HG02885 (cell line): Measurements from ENCODE around the gene RAB12.
"Not testable (repeated sequence)": the region's sequence is repeated elsewhere in the genome, so short reads cannot be mapped to it uniquely, and the experiment has no call there.

ENCODE experiments used
- ATAC-seq: cut with Tn5 transposase; IDR thresholded peaks from one replicate; pipeline ENCODE4 v1.9.1; 2021; ENCODE audit warnings: mild to moderate bottlenecking; ENCODE audit not compliant: unreplicated experiment, poor library complexity

The RAB12 gene

DNA sequence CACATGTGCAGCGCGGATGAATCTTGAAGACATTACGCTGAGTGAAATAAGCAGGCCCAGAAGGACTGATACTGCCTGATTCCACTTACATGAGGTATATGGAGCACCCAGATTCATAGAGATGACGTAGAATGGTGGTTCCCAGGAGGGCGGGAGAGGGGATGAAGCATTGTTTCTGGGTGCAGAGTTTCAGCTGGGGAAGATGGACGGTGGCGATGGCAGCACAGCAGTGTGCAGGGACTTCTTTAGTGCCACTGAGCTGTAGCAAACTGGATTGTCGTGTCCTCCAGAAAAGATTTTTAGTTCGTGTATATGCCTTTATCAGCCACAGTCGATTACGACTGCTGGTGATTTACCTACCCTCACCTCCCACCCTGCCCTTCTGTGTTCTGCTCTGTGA, 30.5 kb downstream of the RAB12 start:
- no peak for ATAC-seq

DNA sequence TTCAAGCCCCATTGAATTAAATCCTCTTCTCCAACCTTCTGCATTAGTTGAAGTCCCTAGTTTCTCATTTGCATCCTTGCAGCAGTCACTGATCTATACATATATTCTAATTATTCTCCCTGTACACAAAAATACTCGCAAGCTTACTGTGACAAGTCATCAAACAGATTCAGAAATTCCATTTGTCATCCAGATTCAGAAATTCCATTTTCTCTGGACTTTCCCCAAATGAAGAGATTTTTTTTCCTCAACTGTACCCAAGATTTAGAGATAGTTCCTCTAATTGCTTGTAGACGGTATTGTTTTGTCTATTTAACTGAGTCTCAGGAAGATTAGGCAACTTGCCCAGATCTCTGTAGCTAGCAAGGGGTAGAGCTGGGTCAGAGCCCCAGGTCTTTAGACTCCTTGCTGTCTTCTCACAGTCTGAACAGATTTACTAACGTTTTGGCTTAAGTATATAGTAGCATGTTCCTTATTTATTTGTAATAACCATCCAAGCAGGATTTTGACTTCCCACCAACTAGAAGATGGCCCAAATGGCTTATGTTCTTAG, 34.2 kb downstream of the RAB12 start:
- no peak for ATAC-seq

DNA sequence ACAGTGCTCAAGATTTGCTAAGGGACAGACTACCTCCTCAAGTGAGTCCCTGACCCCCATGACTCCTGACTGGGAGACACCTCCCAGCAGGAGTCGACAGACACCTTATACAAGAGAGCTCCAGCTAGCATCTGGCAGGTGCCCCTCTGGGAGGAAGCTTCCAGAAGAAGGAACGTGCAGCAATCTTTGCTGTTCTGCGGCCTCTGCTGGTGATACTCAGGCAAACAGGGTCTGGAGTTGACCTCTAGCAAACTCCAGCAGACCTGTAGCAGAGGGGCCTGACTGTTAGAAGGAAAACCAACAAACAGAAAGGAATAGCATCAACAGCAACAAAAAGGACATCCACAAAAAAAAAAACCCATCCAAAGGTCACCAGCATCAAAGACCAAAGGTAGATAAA, 38.1 kb downstream of the RAB12 start:
- ATAC-seq = not testable (repeated sequence)

- ATAC-seq = not testable (repeated sequence)
Observed at GRCh38 chr18:8651478-8652261, 42.4 kb downstream of the RAB12 start.

- no peak for ATAC-seq
Observed at GRCh38 chr18:8654503-8655451, 45.5 kb downstream of the RAB12 start.

DNA sequence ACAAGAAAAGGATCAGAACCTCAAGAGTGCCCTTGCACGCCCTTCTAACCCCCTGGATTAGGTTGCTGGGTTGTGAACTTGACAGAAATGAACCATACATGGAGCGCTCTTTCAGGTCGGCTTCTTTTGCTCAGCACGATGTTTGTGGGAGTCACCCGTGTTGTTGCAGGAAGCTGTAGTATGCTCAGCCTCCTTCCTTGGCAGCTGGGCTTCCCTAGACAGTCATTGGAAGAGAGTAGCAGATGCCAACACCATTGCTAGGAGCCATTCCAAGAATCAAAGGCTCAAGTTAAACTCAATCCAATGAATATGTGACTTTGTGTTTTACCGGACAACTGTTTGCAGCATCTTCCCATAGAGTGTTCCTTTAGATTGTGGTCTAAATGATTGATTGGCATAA, 47.0 kb downstream of the RAB12 start:
- ATAC-seq = no peak

DNA sequence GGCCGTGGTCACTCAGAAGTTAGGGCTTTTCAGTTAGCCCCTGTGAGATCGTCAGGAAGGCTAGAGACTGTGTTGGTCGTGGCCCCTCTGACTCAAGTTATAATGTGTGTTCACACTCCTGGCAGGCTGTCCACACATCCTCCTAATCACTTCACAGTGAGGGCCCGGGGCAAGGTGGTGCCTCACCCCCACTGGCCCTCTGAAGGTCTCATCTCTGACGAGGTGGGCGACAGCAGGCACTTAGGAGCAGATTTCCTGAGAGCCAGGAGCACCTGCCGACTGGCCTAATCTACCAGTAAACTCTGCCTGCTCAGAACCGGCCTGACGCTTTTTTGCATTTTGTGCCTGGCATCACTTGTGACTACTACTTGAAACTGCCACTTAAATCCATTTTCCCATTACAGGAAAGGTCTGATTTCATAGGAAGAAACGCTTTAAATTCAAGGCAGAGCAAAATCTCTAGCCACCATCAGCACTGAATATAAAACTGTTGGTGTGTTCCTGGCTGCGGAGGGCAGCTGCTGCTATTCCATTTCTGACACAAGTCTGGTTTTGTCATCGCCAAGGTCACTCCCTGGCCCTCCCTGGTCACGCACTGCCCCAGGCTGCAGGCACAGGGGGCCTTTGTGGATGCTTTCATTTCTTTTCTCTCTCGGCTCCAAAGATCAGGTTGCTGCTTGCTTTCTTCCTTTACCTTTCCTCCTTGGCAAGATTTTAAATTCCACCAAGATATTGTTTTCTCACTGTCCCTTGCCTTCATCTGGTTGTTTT, 48.0 kb downstream of the RAB12 start:
- no peak for ATAC-seq

- no peak for ATAC-seq
Observed at GRCh38 chr18:8657873-8658470, 48.7 kb downstream of the RAB12 start.

GRCh38 chr18:8658858-8659485, 49.7 kb downstream of the RAB12 start:
- ATAC-seq = no peak

- no peak for ATAC-seq
Observed at GRCh38 chr18:8659609-8660242, 50.5 kb downstream of the RAB12 start.

DNA sequence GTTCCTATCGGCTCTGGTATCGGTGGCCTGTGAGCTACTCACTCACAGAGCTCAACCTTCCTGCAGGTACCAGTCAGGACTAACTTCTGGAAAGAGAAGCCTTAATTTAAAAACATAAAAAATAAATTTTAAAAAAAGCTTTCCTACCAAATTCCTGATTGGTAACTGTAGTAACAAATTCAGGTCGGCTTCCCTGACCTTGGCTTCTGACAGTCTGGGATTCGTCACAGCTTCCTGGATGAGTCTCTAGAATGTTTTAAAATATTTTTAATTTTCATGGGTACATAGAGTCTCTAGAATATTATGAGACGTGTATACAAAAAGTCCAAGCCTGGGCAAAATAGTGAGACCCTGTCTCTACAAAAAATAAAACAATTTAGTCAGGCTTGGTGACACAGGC, 51.1 kb downstream of the RAB12 start:
- no peak for ATAC-seq

GRCh38 chr18:8661754-8662559, 52.7 kb downstream of the RAB12 start:
- no peak for ATAC-seq

DNA sequence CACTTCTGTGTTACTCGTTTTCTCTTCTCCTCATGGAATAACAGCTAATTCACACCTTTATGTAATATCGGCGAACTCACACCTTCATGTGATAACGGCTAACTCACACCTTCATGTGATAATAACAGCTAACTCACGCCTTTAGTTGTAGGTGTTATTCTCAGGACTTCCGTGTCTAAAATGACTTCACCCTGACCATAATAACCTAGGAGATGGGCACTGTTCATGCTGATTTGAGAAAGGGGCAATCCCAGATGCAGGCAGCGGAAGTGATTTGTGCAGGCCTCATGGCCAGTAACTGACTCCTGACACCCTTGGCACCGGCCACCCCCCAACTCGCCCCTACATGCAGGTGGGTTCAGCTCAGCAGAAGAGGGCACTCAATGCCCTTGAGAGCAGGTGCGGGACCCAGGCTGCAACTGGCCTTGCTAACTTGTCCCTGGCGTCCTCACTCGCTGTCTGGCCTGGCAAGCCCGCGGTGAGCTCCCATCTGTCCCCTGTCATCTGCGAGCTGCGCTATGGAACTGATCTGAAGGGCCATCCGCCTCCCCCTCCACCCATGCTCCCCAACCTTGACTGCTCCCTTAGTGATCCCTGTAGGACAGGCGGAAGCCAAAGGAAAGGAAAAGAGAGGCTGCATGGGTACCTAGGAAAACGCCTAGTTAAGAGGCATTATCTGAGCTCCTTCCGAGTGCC, 53.5 kb downstream of the RAB12 start:
- ATAC-seq = no peak

DNA sequence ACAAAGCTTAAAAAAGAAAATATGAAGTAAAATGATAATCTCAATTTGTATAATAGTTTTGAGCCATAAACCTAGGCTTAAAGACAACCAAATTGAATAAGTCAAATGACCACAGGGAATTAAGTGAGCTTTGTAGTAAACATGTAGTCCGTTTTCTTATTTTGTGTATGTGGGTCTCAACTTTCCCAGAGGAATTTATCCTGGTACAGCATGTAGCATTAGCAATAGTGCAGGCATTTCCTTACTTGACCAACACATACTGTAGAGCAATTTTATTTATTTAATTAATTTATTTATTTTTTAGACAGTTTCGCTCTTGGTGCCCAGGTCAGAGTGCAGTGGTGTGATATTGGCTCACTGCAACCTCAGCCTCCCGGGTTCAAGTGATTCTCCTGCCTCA, 58.6 kb downstream of the RAB12 start:
- ATAC-seq = no peak

GRCh38 chr18:8668381-8668780, 59.1 kb downstream of the RAB12 start:
- ATAC-seq = no peak

DNA sequence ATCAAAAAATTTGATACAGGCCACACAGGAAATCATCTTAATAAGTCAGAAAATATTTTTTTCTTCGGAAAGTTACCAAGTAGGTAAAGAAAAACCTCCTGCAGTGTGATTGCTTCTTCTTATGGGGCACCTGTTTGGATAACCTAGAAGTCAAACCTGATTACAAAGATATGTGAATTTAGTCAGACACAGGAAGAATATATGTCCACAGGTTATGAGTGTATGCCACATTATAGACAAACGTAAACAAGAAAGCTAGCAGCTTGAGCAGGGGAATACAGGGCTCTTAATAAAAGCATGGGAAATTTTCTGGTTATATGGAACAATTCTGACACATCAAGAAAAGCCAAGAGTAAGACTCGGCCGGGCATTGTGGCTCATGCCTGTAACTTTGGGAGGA, 60.3 kb downstream of the RAB12 start:
- ATAC-seq = no peak
